ENCODE data around the gene WT1. TPM values are rescaled to one million over a fixed set of nuclear protein-coding genes. Genes with fewer than 3 reads are reported as not detected.

The WT1 gene
- total RNA-seq, 4 donors from 2014 or later: 0.52 to 2.7 (median 1.6) TPM; not detected in 1

- 49 to 61% methylated on average over 10 to 12 of the region's 12 CpGs for whole genome bisulfite sequencing, 2 donors (ENCODE audit: low coverage in 1 of 2)
- H3K4me1 ChIP-seq: no peaks in the 10 kb centered on the region
- no peak for ATAC-seq
- H3K9me3 ChIP-seq: no peaks in the 10 kb centered on the region
- peaks cover 61% of the 10 kb centered on the region for H3K27me3 ChIP-seq
- no peak overlapping the region for H3K4me3 ChIP-seq
- no peaks in the 10 kb centered on the region for H3K36me3 ChIP-seq
- no peak for TF ChIP-seq POLR2A (IDR thresholded peaks at IDR 0.05)
- no peak for TF ChIP-seq EP300 (IDR thresholded peaks at IDR 0.05)
- TF ChIP-seq, protein P1, sequence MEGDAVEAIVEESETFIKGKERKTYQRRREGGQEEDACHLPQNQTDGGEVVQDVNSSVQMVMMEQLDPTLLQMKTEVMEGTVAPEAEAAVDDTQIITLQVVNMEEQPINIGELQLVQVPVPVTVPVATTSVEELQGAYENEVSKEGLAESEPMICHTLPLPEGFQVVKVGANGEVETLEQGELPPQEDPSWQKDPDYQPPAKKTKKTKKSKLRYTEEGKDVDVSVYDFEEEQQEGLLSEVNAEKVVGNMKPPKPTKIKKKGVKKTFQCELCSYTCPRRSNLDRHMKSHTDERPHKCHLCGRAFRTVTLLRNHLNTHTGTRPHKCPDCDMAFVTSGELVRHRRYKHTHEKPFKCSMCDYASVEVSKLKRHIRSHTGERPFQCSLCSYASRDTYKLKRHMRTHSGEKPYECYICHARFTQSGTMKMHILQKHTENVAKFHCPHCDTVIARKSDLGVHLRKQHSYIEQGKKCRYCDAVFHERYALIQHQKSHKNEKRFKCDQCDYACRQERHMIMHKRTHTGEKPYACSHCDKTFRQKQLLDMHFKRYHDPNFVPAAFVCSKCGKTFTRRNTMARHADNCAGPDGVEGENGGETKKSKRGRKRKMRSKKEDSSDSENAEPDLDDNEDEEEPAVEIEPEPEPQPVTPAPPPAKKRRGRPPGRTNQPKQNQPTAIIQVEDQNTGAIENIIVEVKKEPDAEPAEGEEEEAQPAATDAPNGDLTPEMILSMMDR (IDR thresholded peaks at IDR 0.05): no peak
- TF ChIP-seq POLR2AphosphoS5 (IDR thresholded peaks at IDR 0.05): no peak
- no peak overlapping the region for H3K27ac ChIP-seq
Observed at GRCh38 chr11:32411942-32412615, 23.3 kb downstream of the WT1 start.

DNA sequence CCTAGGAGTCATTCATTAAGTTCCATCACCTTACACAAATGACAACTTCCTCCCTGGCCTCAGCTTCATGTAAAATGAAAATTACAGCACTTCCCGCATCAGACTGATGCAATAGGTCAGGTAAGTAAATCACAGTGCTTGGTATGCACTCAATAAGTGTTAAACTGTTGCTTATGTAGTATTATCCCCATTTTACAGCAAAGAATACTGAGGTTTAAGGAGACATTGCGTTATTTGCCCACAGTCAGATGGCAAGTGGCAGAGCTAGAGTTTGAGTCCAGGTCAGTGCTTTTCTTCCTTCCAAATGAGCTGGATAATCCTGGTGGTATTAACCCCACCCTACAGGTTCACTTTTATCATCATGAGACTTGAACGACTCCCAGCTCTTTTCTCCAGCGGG, 29.7 kb downstream of the WT1 start:
- WGBS, 2 donors (ENCODE audit: low coverage in 1 of 2): 83 to 85% methylated on average over 2 to 4 of the region's 4 CpGs
- no peak for TF ChIP-seq EP300 (IDR thresholded peaks at IDR 0.05)
- TF ChIP-seq, protein P1 (IDR thresholded peaks at IDR 0.05): no peak
- no peak for TF ChIP-seq POLR2A (IDR thresholded peaks at IDR 0.05)
- TF ChIP-seq POLR2AphosphoS5 (IDR thresholded peaks at IDR 0.05): no peak
- Histone ChIP-seq H3K36me3 (no peaks in the 10 kb centered on the region), H3K27me3 (peaks cover 53% of the 10 kb centered on the region), H3K4me1 (no peaks in the 10 kb centered on the region), H3K27ac (no peak overlapping the region), H3K9me3 (no peaks in the 10 kb centered on the region), H3K4me3 (no peak overlapping the region)
- no peak for ATAC-seq

DNA sequence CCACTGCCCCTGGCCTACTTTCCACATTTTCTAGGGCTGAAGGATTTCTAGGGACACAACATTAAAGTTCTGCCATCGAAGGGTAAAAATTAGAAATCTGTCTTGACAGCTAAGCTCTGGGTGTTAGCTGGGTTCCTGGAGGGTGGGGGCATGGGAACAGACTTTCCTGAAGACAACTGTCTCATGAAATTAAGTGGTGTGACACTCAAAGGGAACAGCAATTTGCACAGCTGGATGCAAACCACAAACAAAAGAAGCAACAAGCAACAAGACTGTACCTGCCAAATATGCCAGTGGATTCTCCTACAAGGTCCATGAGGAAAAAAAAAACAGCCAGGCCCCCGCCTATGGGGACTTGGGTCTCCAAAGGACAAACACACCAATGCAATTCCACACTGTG, 32.5 kb downstream of the WT1 start:
- TF ChIP-seq, protein P1 (IDR thresholded peaks at IDR 0.05): no peak
- TF ChIP-seq EP300 (IDR thresholded peaks at IDR 0.05) (no peak), POLR2AphosphoS5 (IDR thresholded peaks at IDR 0.05) (no peak), POLR2A (IDR thresholded peaks at IDR 0.05) (no peak)
- Histone ChIP-seq H3K4me1 (no peaks in the 10 kb centered on the region), H3K9me3 (no peaks in the 10 kb centered on the region), H3K27ac (no peak overlapping the region), H3K27me3 (peaks cover 78% of the 10 kb centered on the region), H3K4me3 (no peak overlapping the region), H3K36me3 (no peaks in the 10 kb centered on the region)
- no peak for ATAC-seq
- no CpG with 5 or more reads among the region's 2 CpGs for WGBS, 2 donors (ENCODE audit: low coverage in 1 of 2)

DNA sequence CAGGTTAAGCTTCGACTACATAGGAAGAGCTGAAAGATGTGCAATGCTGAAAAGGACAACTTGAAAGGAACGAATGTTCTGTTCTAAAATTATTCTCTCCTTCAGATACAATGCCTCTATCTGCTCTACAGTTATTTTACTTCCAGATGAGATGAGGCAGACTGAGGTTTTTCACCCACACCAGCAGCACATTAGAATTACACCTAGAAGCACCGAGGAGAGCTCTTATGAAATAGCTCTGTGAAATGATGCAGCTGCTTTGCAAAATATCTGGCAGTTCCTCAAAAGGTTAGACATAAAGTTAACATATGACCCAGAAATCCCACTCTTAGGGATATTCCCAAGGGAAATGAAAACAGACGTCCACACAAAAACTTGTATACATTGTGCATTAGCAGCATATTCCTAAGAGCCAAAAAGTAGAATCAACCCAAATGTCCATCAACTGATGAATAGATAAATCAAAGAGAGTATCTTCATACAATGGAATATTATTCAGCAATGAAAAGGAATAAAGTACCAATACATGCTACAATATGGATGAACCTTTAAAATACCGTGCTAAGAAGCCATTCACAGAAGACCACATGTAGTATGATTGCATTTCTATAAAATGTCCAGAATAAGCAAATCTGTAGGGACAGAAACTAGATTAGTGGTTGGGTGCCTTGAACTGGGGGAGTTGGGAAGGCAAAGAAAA, 34.5 kb downstream of the WT1 start:
- no peak for TF ChIP-seq POLR2A (IDR thresholded peaks at IDR 0.05)
- TF ChIP-seq, protein P1 (IDR thresholded peaks at IDR 0.05): no peak
- no peak for TF ChIP-seq EP300 (IDR thresholded peaks at IDR 0.05)
- TF ChIP-seq POLR2AphosphoS5 (IDR thresholded peaks at IDR 0.05): no peak
- no peak for ATAC-seq

DNA sequence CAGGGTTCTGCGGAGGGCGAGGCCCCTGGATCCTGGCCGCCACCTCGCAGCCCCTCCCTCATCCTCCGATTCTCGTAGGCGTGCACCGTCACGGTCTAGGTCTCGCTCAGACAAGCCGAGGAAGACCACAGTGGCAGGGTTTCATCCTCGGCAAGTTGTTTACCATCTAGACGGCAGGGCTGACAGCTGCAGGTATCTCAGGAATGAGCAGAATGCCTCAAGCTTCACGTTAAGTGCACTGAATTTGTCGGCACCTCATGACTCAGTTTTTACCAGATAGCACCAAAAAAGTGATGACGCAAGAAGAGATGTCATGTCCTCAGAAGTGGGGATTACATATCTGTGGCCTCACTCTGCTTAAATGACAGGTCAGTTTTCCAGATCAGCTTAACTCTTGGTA, 35.1 kb downstream of the WT1 start:
- H3K36me3 ChIP-seq: no peaks in the 10 kb centered on the region
- TF ChIP-seq, protein P1 (IDR thresholded peaks at IDR 0.05): no peak
- TF ChIP-seq EP300 (IDR thresholded peaks at IDR 0.05) (no peak), POLR2A (IDR thresholded peaks at IDR 0.05) (no peak), POLR2AphosphoS5 (IDR thresholded peaks at IDR 0.05) (no peak)
- 10 to 47% methylated on average over 4 to 8 of the region's 16 CpGs for WGBS, 2 donors (ENCODE audit: low coverage in 1 of 2)
- no peaks in the 10 kb centered on the region for H3K9me3 ChIP-seq
- H3K4me1 ChIP-seq: no peaks in the 10 kb centered on the region
- H3K27ac ChIP-seq: no peak overlapping the region
- no peak for ATAC-seq
- H3K27me3 ChIP-seq: peaks cover 63% of the 10 kb centered on the region
- no peak overlapping the region for H3K4me3 ChIP-seq

More for the DNA sequence above, 34.5 kb downstream of the WT1 start:
- Histone ChIP-seq H3K4me3 (no peak overlapping the region), H3K27me3 (peaks cover 63% of the 10 kb centered on the region), H3K9me3 (no peaks in the 10 kb centered on the region), H3K27ac (no peak overlapping the region), H3K4me1 (no peaks in the 10 kb centered on the region), H3K36me3 (no peaks in the 10 kb centered on the region)
- 51 to 69% methylated on average over 3 to 4 of the region's 5 CpGs for WGBS, 2 donors (ENCODE audit: low coverage in 1 of 2)

All from gastroesophageal sphincter (tissue), 4 donors.